Stimulated activated CD8-positive, alpha-beta memory T cell treated with anti-CD3 and anti-CD28 coated beads, Interleukin-2, amount 100 ng/mL, for 1 hour (primary cell): ENCODE results near the gene NISCH.

Source experiments
- DNase-seq, 2 donors: peaks; one replicate each; pipeline ENCODE4 v3.0.0-alpha.2; 2020; ENCODE audit warnings: low read depth in 2 of 2

Gene NISCH

DNA sequence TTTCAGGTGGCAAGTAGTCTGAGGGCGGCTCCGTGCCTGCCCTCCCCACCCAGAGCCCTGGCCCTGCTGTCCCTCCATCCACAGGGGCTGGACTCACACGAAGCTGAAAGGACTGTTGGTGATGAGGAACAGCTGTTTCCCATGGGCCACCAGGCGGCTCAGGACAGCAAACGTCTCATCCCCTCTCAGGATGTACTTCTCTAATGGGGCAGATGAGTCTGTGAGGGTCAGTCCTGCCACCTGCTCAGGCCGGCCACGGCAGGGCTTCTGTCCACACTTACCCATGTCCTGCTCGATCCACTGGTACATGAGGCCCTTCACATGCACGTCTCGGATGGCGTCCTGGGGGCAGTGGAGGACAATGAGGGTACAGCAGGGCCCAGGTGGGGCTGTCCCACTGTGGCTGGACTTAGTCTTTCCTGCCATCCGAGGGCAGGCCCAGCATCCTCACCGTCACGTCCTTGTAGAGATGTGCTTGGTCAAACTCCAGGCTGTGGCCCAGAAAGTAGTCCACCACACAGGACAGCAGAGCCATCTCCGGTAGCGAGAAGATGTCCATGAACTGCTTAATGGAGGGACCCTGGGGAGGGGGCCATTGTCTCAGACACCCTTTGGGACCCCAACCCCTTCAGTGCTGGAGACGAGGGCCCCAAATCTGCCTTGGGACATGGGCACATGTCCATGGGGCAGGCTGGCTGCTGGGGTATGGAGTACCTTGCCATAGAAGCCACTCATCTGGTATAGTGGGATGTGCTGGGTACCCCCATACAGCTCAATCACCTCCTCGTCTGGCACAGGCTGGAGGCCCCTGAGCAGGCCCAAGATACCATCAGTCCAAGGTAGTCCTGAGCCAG lies 72.6 kb downstream of the NISCH start:
- no peak for DNase-seq

DNA sequence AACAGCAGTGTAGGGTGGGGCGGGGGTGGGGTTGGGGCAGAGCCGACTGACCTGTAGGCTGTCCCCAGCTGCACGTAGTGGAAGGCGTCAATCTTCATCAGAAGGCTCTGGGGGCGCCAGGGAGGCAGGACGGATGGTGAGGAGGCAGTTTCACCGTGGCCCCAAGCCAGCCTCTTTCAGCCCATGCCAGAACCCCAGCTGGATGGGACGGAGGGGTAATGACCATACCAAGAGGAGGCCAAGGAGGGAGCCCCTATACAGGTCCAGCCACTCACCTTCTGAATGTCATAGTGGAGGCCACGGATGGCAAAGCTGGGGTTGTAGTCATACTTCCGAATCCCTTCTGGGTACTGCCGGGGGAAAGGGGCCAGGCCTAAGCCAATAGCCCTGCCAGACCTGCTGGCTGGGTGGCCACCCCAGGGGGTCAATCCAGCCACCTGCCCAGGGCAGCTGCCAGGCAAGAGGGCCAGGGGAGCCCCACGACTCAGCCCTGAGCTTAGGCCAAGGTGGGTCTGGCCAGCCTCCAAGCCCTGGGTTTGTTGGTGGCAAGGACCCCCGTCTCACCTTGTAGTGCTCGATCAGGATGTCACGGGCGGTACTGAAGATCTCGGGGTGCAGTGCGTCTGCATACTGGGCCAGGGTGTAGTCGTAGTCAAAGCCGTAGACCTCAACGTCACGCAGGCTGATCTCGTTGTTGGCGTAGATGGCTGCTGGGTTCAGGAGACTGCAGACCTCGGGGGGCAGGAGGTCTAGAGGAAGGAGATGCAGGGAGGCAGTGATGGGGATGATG lies 73.4 kb downstream of the NISCH start:
- DNase-seq: no peak

DNA sequence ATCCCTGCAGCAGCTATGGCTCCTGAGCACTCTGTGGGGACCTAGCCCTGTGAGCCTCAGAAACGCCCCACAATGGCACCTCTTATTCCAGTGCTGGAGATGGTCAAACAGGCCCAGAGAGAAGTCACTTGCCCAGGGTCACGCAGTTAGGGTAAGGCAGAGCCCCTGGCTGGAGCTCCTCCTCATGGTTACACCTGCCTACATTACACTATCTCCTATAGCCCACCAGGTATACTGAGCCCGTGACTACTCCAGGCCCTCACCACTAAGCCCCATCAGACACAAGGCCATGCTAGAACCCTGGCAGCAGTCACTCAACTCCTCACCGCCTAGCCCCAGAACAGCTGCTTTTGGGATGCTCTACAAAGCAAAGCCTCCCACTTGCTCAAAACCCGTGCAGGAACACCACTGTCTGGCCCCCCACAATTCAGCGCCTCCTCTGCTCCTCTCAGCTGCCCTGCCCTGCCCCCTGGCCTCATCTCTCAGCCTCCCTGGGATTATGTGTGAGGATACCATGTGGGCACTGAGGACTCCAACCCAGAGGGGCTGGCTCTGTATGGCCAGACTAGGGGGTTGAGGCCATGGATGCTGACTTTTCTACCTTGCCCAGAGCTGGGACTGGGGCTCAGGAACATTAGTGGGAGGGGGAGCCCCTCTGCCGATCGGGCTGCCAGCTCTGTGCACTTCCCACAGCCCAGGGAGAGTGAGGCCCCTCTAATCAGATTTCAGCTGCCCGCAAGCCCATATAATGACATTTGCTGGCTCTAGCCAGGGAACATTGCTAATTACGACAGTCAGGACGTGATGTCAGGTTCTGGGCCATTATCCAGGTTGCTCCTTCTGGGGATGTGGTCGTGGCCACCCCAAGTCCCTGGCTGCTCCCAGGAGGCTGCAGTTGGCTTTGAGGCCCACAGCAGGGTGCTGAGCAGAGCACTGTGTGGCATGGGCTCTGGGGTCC lies 74.3 kb downstream of the NISCH start:
- no peak for DNase-seq

DNA sequence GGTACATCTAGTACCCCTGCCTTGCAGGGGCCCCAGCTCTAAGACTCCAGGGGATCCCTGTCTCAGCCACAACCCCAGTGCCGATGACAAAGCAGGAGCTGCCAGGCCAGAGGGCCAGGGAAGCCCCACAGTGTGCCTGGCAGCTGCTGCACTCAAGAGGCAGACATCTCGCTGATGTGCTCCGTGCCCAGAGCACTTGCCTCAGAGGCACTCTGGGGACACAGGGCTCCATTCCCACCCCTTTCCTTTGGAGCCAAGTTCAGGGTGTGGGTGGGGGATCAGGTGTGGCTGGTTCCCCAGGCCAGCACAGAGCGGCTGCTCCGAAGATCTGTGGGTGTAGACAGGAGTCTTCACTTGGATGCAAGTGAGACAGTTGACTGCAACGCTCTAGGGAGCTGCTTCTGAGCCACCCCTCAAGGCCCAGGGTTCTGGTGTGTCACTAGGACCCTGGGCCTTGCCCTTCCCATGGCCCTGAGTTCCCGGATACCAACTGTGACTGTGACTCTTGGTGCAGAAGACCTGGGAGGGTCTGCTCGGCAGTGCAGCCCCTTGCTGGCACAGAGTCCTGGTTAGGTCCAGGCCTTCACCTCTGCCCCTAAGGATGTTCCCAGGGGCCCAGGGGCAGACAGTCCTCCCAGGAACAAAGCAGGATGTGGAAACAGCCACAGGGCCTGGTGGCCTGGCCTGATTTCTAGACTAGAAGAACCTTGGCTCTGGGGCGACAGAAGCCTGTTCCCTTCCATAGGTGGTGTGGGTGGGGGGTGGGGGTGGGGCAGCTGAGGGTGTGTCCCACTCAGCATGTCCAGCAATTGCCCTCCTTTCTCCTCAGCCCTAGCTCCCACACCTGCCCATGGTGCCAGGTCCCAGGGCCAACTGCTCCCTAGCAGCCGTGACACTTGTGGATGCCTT lies 75.8 kb downstream of the NISCH start:
- DNase-seq: no peak

GRCh38 chr3:52531860-52532516 lies 76.6 kb downstream of the NISCH start:
- DNase-seq: no peak

DNA sequence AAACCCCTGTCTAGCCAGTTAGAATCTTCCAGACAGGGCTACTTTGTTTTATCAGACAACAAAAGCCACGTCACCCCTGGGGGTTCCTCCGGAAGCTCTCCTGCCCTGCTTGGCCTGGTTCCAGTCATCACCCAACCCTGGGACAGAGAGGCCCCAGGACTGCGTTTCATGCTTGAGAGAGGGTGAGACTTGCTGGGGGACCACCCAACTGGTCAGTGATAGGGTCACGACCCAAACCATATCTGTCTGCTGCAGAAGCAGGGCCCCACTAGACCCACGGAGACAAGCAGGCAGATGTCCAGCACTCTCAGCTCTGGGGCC lies 77.1 kb downstream of the NISCH start:
- no peak for DNase-seq

GRCh38 chr3:52532838-52533622 lies 77.6 kb downstream of the NISCH start:
- no peak for DNase-seq

DNA sequence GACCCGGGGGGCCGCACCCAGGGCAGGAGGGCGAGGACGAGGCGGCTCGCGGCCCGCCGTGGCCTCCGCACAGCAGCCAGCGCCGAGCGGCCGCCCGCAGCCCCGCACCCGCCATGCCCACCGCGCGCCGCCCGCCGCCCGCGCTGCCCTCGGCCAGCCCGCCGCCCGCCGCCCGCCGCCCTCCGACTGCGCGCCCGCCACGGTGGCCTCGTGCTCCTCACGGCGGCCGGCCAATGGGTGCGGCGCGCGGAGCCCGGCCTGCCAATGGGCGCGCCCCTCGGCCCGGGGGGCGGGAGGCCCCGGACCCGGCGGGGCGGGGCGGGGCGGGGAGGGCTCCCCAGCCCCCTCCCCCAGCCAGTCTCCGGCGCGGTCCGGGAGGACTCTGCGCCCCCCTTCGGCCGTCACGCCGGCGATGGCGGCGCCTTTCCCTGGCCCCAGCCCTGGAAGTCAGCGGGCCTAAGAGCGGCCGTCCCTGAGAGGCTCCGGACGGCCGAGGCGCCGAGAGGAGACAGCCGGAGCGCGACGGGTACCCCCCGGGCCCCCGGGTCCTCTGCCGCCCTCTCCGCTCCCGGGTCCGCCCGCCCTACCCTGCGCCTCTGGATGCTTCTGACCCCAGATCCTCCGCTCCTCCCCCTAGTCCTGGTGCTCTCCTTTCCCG lies 78.3 kb downstream of the NISCH start, which contains the start of gene NT5DC2:
Gene NT5DC2 (minus strand): TSS at position 235 of the 658 bp plus-strand sequence. CDS start 120 bp downstream, at position 115.
- DNase-seq: peak; percentile 28 to 38

DNA sequence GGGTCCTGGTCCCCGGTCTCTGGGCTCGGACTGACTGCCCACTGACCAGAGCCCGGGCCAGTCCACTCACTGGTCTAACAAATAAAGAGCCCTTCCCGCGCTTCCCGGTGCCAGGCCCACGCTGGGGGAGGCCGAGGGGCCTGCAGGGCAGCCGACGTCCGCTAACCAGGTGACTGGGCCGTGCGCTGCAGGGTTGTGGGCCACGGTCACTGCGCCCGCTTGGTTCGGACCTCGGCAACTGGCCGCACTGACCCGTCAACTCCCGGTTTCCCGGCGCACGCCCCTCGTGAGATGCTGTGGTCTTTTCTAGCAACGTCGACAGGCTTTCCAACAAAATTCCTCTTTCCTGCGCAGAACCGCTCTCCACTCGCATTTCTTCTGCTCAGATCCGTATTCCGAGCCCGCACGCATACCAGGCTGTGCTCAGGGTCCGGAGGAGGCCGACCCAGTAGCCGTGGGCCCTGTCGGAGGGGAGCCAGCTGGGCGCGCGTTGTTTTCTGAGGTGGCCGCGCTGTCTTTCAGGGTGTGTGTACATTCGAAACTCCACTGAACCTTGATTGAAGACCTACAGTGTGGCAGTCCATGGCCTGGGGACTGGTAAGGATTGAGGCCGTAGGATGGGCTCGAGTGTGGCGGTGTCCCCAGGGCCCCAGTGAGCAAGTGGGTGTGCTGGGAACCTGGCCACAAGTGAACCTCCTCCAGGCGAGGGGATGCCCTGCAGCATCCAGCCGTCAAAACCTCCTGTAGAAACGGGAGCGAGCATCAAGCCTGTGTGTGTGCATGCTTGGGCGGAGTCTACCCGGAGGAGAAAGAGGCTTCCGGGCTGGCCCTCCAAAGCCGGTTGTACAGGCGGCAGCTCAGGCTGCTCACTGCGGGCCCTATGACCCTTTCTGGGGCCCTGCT lies 79.1 kb downstream of the NISCH start:
- no peak for DNase-seq

GRCh38 chr3:52535411-52536111 lies 80.2 kb downstream of the NISCH start:
- no peak for DNase-seq

- no peak for DNase-seq
These were observed 80.6 kb downstream of the NISCH start for GRCh38 chr3:52536112-52536368.

DNA sequence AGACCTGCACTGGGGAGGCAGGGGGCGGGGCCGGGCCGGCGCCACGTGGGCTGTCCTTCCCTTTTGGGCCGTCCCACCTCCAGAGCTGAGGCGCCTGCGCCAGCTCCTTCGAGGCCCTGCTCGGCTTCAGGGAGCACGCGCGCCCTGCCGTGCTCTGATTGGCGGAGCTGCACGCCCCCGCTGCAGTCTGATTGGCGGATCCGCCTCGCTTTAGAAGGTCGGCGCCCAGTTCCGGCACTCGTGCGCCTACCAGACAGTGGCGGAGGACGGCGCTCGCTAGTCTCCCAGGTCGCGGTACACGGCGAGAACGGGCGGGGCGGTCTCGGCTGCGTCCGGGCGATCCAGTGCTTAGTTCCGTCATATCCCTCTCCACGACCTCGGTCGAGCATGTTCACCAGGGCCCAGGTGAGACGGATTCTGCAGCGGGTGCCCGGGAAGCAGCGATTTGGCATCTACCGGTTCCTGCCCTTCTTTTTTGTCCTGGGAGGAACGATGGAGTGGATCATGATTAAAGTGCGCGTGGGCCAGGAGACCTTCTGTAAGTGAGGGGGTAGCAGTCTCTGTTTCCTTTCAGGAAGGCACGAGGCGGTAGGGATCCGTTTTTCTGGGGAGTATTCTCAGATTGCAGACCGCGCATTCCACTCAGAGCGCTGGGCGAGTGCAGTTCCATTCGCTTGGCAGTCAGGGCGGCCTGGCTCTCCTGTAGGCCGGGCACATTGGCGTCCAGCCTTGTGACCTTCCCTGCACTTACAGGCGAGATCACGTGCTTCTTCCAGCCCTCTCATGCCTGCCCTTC lies 81.2 kb downstream of the NISCH start, which contains the start of gene UQCC5:
Gene UQCC5 (plus strand): TSS at position 237 of the 796 bp plus-strand sequence. CDS start 151 bp downstream, at position 388.
- DNase-seq: peak; percentile 92 to 93

- no peak for DNase-seq
These were observed 81.8 kb downstream of the NISCH start for GRCh38 chr3:52537165-52537620.

GRCh38 chr3:52537726-52538421 lies 82.5 kb downstream of the NISCH start:
- DNase-seq: no peak

DNA sequence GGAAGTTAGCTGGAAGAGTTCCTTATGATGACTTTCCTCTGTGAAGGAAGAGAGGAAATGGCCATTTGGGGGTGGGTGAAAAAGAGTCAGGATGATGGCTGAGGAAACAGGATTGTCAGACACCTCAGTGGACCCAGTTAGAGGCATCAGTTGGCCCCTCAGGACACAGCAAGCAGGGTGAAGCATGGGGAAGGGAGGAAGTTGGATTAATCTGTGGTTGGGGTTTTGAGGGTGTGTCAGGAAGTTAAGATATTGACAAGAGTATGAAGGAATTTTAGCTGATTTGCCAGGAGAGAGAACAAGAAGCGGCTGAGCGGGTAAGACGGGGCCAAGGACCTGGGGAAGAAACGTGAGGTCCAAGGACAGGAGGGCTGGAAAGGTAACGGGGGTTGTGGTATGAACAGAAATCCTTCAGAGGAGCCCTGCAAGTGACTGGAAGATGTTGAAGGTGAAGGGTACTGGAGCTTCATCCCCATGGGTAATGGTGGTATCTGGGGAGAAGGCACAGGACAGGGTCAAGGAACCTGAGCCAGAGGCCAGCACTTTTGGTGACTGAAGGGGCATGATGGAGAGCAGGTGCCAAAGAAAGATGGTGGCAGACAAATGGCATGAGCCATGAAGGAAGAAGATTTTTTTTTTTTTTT lies 83.7 kb downstream of the NISCH start:
- DNase-seq: no peak
